22Rv1 (cell line): Measurements from ENCODE around the gene DROSHA.
A peak's percentile ranks its signal among the peaks of the same experiment; 100 is the strongest.

Experiments
- H3K27ac ChIP-seq: fragments of 450-650 bp; 2 replicates; pipeline ENCODE4 v1.5.1; 2017
- ZFX ChIP-seq: fragments of 450-650 bp; IDR thresholded peaks from 2 replicates; pipeline ENCODE4 v1.6.1; 2017; ENCODE audit warnings: antibody characterized with exemption, borderline replicate concordance
- TF ChIP-seq, protein P1 (sequence below): fragments of 450-650 bp; IDR thresholded peaks from 2 replicates; pipeline ENCODE4 v1.5.1; 2017; ENCODE audit warnings: mild to moderate bottlenecking

The DROSHA gene

DNA sequence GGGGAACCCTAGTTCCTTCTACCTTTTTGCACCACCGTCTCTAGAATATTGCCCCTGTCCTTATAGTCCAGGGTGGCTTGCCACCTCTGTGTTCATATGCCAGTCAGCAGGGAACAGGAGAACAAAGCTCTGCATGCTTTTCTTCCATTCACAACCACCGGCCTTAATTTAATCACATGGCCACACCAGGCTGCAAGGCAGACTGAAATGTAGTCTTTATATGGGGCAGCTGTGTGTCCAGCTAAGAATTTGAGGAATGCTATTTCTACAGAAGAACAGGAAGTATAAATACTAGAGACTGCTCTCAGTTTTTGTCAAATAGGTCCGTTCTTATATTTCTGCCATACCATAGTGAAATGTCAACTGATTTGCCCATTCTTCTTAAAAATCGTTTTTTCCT lies 6.0 kb upstream of the DROSHA start:
- H3K27ac ChIP-seq = no peak overlapping the region
- TF ChIP-seq, protein P1, sequence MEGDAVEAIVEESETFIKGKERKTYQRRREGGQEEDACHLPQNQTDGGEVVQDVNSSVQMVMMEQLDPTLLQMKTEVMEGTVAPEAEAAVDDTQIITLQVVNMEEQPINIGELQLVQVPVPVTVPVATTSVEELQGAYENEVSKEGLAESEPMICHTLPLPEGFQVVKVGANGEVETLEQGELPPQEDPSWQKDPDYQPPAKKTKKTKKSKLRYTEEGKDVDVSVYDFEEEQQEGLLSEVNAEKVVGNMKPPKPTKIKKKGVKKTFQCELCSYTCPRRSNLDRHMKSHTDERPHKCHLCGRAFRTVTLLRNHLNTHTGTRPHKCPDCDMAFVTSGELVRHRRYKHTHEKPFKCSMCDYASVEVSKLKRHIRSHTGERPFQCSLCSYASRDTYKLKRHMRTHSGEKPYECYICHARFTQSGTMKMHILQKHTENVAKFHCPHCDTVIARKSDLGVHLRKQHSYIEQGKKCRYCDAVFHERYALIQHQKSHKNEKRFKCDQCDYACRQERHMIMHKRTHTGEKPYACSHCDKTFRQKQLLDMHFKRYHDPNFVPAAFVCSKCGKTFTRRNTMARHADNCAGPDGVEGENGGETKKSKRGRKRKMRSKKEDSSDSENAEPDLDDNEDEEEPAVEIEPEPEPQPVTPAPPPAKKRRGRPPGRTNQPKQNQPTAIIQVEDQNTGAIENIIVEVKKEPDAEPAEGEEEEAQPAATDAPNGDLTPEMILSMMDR = no peak
- no peak for TF ChIP-seq ZFX

DNA sequence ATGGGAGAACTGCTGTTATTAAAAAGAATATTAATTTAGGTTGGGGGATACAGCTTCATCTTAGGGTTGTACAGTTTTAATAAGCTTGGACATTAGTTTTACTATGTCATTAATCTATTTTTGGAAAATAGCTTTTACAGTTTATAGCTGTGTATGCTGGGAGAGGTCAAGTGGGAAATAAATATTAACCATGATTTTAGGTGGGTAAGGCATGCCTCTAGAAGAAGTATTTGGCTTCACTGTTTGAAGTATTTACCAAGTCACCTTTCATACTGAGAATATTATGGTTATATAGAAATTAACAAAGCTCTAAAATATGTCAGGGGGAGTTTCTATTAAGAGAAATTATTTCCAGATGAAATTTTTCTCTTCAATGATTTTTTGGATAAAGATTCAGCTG lies 5.5 kb upstream of the DROSHA start:
- H3K27ac ChIP-seq = no peak overlapping the region
- TF ChIP-seq, protein P1 = no peak
- no peak for TF ChIP-seq ZFX

DNA sequence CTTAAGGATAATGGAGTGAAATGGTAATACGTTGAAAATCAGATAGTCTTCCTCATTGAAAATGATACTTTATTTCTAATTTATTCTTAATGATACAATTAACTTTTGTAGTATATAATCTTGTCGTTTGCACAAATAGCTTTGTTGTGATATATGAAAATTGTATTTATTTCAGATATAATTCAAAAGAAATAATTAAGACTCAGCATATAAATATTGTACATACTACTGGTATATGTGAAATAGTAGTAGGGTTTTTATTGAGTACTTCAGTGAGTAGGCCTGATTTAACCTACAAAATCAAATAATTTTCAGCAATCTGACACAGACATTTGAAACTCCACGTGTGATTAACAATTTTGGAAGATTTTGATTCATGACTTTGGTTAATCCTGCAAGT lies 5.0 kb upstream of the DROSHA start:
- TF ChIP-seq ZFX = no peak
- TF ChIP-seq, protein P1 = no peak
- no peak overlapping the region for H3K27ac ChIP-seq

DNA sequence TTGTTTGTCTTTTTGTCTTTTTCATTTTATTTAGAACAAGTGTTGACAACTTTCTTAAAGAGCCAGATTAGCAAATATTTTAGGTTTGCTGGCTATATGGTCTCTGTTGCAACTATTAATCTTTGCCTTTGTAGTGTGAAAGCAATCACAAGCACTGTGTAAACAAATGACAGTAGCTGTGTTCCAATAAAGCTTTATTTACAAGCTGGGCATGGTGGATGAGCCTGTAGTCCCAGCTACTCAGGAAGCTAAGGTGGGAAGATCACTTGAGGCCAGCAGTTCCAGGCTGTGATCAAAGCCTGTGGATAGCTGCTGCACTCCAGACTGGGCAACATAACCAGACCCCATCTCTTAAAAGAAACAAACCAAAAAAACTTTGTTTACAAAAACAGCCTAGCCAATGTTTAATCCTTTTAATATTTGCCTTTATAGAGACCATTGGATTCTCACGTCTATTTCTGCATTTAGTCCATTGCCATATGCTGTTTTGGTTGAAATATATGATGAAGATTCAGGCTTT lies 2.7 kb upstream of the DROSHA start:
- H3K27ac ChIP-seq = no peak overlapping the region
- TF ChIP-seq, protein P1 = no peak
- TF ChIP-seq ZFX = no peak

DNA sequence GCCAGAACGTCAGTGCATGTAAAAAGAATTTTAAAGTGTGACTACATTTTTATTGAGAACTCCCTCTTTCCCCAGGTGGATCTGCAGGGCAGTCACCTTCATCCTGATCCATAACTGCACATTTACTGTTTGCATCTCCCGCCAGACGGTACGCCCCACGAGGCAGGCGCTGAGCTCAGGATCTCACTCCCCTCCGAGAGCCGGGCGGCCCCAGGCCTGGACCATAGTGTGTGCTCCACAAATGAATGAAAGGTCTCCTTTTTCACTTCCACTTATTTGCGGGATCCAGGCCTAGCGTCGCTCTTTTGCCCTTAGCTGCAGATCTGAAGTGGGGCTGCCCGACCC lies 378 bp downstream of the DROSHA start:
- peak overlapping the region; percentile 72 for H3K27ac ChIP-seq
- TF ChIP-seq, protein P1 = no peak
- TF ChIP-seq ZFX = no peak

DNA sequence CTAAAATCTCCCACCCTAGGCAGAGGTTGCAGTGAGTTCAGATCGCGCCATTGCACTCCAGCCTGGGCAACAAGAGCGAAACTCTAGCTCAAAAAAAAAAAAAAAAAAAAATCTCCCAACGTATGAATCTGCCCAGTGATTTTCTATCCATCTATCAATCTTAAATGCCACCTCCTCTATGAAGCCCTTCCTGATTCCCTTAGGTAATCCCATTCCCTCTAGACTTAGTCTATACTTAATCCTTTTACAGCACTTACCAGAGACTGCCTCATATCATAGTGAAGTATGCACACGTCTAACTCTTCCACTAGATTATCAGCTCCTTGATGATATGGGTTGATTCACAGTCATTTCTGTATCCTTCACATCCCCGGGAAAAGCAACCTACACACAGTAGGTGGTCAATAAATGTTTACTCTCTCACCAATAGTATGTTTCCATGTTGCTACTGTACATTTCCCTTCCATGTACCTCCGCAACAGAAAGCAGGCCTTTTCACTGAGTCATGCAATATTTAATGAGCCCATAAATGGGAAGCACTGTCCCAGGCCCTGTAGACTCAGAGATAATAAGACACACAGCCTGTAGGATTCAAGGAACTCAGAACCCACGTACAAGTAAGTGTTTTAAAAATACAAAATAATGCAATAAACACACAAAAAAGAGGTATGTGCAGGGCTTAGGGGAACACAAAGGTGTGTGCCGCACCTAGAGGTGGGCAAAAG lies 1.2 kb downstream of the DROSHA start:
- TF ChIP-seq, protein P1 = no peak
- no peak for TF ChIP-seq ZFX
- peak overlapping the region; percentile 72 for H3K27ac ChIP-seq

DNA sequence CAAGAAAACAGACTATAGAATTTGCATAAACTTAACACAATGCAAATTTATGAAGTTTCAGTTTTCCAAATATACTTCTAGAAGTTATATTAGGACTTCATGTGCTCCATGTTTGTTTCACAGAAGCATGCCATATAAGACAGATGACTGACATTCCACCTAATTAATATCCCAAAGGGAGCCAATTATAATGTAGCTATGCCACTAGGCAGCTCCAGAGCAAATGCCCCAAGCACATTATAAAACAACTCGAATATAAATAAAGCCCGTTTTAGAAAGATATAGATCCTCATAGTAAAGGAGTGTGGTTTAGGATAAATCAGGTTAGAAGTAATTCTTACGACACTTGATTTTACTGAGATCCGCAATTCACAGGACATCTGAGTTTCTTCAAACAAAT lies 8.9 kb downstream of the DROSHA start:
- TF ChIP-seq, protein P1 = no peak
- TF ChIP-seq ZFX = no peak
- no peak overlapping the region for H3K27ac ChIP-seq
